Glomerular visceral epithelial cell (primary cell): ENCODE measurements around the gene PLEKHA8.

Source experiments
- DNase-seq: peaks from one replicate; pipeline ENCODE4 v3.0.0-alpha.2; 2016; ENCODE audit errors: extremely low spot score

PLEKHA8 gene

DNA sequence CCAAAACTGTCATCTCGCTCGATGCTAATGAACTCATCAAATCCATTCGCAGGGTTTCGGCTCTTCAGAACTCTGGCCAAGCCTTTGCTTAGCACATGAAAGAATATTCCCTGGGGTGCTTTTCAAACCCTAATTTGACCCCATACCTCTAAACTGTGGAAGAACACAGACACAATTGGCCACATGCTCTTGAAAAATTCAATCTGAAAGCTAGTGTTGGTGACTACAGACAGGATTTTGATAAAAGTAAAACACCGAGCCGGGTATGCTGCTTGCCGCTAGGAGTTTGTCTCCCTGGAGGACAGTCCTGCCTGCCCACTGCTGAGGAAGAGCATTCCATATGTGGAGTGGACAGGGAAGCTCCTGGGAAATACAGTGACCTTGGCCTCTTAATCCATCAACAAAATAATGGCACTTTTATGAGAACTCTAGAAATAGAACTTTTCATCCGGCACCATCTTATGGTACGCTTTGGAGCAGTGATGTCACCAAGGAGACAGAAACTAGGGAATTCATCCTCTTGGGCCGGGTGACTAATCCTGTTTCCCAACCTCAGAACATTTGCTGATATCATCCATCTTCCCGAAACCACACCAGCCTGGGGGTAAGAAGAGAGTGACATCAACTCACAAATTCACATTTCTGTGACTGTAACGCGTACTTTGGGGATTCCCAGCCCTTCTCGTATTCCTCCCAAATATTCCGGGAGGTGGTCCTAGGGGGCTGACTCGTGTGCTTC lies 140.8 kb downstream of the PLEKHA8 start:
- DNase-seq: peak; percentile 86

DNA sequence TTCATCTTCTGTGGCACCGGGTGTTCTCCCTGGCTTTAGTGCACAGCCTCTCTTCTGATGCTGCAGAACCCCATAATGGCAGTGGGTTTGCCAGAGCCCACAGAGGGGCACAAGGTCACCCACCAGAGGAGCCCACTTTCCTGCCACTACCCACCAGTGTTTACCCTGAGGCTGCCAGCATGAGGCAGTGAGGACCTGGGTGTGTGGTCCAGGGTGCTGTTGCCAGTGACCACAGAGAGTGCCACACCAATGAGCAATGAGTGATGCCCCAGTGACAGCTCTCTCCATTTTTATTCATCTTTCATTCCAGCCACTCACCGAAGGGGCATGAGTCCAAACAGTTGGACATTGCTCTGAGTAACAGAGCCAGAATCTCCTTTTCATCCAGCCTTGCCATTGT lies 141.4 kb downstream of the PLEKHA8 start:
- peak; percentile 74 for DNase-seq

DNA sequence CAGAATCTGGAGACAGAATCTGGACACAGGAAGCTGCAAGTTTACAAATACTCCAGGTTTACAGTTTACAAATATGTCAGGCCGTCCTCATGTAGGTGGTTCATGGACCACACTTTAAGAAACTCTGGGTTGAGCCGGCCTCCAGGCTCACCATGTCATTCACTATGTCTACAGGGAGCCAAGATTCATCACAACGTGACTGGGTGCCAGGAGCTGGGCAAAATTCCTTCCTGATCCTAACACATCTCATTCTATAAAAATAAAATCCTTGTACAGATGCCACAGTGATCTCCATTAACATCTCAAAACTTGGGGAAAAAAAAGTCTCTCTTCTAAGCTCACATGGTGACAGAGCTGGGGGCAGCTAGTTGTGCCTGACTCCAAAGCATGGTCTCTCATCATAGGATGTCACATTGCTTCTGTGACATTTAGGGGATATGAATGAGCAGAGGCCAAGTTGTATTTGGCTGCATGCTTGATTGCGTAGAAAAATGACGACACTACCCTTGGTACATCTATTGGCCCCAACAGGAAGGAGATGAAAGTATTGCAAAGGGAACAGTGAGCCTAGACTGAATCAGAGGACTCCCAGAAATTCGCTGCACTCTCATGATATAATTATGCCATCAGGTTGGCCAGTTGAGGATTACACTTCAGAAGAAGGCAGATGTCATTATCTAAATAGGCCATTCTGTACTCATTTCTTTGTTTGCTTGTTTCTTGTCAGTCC lies 142.4 kb downstream of the PLEKHA8 start:
- no peak for DNase-seq

- peak; percentile 21 for DNase-seq
Measured at GRCh38 chr7:30171766-30172447, 143.7 kb downstream of the PLEKHA8 start.

DNA sequence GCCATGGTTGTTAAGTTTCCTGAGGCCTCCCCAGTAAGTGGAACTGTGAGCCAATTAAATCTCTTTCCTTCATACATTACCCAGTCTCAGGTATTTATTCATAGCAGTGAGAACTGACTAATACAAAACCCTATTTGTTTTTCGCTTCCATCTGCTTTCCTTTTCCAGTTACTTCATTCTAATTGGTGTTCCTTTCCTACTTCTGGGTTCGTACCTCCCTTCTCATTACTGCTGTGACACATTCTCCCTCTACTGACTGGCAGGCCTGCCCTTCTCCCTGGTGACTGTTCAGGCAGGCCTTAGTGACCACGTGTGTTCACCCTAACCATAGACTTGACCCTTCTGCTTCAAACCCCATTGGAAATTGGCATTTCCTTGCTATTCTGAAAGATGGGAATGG lies 144.2 kb downstream of the PLEKHA8 start:
- DNase-seq: no peak

DNA sequence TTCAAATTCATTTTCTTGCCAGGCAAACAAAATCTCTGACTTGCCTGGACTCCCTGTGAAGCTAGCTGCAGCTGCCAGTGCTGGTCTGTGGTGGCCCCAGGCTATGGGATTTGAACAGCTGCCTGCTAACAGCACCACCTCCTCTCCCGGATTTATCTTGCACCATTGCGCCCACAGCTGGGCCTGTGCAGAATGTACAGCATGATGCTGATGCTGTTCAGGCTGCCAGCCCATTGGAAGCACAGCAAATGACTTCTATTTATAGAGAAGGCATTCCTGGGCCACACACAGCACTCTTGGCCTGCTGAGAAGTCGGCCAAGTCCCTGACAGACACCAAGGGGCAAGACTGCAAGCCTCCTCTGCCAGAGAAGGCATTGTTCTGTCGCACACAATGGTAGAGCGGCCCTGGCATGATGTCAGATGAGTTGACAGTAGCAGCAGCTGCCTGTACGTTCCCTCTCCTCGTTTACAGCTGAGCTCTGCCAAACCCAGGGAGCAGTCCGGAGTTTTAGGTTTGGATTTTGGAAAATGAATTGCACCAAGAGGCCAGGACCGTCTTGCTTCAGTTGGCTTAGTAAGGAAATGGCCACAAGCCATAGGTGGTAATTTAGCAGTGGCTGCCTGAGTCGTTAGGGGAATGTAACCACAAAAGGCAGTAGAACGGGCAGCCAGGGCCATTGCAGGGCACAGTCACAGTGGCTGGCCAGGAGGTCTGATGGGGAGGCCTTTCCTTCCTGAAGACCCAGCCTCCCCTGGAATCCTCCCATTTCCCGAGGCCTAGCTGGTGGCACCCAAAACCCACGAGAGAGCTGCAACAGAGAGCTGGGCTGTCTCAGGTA lies 145.1 kb downstream of the PLEKHA8 start:
- DNase-seq: peak; percentile 35

GRCh38 chr7:30175180-30175579 lies 147.0 kb downstream of the PLEKHA8 start:
- no peak for DNase-seq

DNA sequence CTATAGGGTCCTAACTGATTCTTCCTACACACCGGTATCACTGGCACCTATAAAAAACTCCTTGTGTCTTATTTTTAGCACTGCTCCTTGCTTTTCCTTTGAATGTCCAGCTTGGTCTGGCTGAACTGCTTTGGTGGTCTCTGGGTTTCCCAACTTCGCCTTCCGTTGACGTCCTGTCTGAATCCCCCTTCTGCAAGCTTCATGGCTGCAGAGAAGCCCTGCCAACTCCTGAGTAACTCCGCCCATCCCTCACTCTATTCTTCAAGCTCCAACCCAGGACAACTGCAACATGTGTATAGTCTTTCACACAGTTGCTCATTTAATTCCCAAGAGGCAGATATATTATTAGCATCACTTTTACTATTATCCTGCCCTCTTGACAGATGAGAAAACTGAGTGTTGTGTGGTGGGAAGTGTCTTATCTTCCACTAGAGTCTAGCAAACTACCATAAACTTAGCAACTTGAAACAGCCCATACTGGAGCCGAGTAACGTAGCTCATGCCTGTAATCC lies 147.5 kb downstream of the PLEKHA8 start:
- DNase-seq: no peak

DNA sequence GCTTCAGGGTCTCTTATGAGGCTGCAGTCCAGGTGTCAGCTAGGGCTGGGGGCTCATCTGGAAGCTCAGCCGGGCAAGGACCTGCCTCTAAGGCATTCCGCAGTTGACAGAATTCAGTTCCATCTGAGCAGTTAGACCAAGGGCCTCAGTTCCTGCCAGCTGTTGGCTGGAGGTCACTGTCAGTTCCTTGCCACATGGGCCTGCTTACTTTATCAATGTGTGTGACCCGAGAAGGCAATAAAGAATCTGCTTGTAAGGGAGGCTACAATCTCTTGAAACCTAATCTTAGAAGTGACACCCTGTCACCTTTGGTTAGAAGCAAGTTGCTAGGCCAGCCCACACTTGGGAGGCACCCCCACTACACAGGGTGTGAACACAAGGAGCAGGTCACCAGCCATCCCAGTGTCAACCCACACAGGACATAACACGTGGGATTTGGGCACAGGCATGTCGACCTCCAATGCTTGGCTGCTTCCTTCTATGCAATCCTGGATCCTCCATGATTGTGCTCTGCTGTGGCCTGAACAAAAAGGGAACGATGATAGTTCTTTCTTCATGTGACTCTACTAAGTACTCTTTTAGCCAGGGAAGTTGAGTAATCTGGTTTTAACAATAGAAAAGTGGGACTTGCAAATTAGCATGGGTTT lies 148.4 kb downstream of the PLEKHA8 start:
- no peak for DNase-seq

- DNase-seq: no peak
Measured at GRCh38 chr7:30177186-30177585, 149.0 kb downstream of the PLEKHA8 start.

- DNase-seq: no peak
Measured at GRCh38 chr7:30177965-30178364, 149.8 kb downstream of the PLEKHA8 start.

DNA sequence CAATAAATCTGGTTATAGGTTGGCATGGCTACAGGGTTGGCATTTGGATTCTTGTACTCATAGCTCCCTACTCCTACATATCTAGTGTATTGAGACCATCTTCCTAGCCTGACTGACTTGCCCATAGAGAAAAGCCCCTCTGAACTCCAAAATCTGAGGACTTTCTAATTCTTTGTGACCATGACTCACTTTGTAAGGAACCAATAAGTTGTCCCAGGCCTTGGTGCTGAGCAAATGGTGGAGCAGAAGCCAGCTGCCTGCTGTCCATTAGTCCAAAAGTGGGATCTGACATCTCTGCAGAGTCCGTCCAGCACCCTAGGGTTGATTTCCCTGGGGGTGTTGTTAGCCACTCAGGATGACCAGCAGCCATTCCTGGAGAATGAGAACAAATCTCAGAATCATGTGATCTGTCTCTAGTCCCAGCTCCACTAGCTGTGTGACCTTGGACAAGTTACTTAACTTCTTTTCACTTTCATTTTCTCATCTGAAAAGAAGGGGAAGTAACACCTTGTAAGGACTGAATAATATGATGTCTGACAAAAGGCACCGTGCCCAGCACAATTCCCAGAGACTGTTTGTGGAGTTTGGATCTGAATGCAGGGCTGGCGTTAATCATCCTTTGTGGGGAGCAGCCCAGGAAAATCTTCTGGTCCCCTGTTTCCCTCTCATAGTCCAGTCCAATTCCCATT lies 150.7 kb downstream of the PLEKHA8 start:
- no peak for DNase-seq
